H4 (cell line): ENCODE results near the gene ABCC2. TPM values are rescaled to one million over a fixed set of nuclear protein-coding genes. Genes with fewer than 3 reads are reported as not detected.
"Not testable (repeated sequence)": the region's sequence is repeated elsewhere in the genome, so short reads cannot be mapped to it uniquely, and the experiment has no call there.

Experiments
- DNase-seq: peaks from one replicate; pipeline ENCODE4 v3.0.0-alpha.2; 2015; ENCODE audit warnings: low spot score
- total RNA-seq: library from RNA; depleted of rRNA; stranded (reverse); fragments of >200 nt; shearing (Covaris generic); gene quantifications from 2 replicates; pipeline ENCODE4 v1.2.3, GENCODE V29; 2014; rRNA removed

Gene ABCC2
- total RNA-seq, 1 experiment from 2014 or later = 4.0 TPM

DNA sequence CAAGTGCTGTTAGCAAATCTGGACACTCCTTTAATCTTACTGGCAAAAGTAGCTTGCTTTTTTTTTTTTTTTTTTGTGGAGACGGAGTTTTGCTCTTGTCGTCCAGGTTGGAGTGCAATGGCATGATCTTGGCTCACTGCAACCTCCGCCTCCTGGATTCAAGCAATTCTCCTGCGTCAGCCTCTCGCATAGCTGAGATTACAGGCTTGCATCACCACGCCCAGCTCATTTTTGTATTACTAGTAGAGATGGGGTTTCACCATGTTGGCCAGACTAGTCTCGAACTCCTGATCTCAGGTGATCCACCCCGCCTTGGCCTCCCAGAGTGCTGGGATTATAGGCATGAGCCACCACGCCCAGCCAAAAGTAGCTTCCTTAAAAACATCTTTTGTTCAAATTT is 112.6 kb downstream of the ABCC2 start:
- DNase-seq = not testable (repeated sequence)

DNA sequence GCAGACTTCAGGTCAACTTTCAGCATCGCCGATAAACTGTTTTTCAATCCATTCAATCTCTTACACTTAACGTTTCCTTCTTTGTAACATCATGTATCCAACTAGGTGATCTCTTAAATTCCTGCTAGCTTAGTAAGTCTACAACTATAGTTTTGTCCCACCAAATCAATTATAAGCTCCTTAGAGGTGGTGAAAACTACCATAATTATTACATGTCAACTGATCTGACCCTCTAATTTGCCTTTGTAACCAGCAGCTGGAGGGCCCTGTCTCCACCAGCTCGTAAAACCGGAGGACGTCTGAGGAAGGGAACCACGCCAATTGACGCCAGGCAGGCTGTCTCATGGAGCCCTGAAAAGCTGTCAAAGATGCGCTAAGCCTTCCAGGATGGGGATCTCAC is 113.4 kb downstream of the ABCC2 start:
- no peak for DNase-seq

Other genes with a start within 250 kb of the ABCC2 start
- gene NKX2-3, start 249.7 kb upstream of the ABCC2 start, total RNA-seq = not detected in 2 replicates
- gene SLC25A28, start 162.2 kb upstream of the ABCC2 start, total RNA-seq = 7.1 and 19.8 TPM in 2 replicates
- 12.9 and 21.0 TPM in 2 replicates for gene ENTPD7, start 123.1 kb upstream of the ABCC2 start, total RNA-seq
- 46.6 and 48.8 TPM in 2 replicates for gene COX15, start 50.5 kb upstream of the ABCC2 start, total RNA-seq
- 36.8 and 39.4 TPM in 2 replicates for gene CUTC, start 50.4 kb upstream of the ABCC2 start, total RNA-seq
- 7.0 and 7.3 TPM in 2 replicates for gene DNMBP, start 227.3 kb downstream of the ABCC2 start, total RNA-seq